HG03108 (cell line): ENCODE results near the gene GADL1.

Experiments used
- ATAC-seq: cut with Tn5 transposase; IDR thresholded peaks from one replicate; pipeline ENCODE4 v1.9.1; 2021; ENCODE audit warnings: moderate library complexity; ENCODE audit not compliant: unreplicated experiment

The GADL1 gene

GRCh38 chr3:30813734-30814133, 80.7 kb downstream of the GADL1 start:
- no peak for ATAC-seq

- no peak for ATAC-seq
Measured at GRCh38 chr3:30811151-30811795, 83.2 kb downstream of the GADL1 start.

GRCh38 chr3:30810625-30811024, 83.8 kb downstream of the GADL1 start:
- ATAC-seq: no peak

DNA sequence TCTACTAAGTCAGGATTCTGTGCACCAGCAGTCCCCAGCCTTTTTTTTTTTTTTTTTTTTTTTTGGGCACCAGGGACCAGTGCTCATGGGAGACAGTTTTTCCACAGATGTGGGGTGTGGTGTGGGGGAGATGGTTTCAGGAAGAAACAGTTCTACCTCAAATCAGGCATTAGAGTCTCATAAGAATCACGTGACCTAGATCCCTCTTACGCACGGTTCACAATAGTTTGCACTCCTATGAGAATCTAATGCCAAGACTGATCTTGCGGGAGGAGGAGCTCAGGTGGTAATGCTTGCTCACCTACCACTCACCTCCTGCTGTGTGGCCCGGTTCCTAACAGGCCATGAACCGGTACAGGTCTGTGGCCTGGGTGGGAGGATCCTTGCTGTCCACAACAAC, 88.8 kb downstream of the GADL1 start:
- ATAC-seq: no peak

DNA sequence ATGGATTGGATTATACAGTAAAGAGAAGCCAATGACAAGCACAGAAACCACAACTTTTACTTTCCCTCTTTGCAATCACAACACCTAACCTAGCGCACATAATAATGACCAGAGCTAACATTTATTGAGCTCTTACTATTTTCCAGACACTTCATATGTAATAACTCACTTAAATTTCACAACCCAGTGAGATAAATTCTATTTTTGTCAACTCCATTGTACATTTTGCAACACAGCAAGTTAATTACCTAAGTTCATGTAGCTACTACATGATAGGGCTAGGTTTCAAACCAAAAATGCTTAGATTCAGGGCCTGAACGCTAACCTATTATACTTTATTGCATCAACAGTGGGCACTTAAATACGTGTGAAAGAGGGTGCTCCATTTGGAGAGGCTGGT, 89.5 kb downstream of the GADL1 start:
- no peak for ATAC-seq

GRCh38 chr3:30795176-30795575, 99.3 kb downstream of the GADL1 start:
- no peak for ATAC-seq

DNA sequence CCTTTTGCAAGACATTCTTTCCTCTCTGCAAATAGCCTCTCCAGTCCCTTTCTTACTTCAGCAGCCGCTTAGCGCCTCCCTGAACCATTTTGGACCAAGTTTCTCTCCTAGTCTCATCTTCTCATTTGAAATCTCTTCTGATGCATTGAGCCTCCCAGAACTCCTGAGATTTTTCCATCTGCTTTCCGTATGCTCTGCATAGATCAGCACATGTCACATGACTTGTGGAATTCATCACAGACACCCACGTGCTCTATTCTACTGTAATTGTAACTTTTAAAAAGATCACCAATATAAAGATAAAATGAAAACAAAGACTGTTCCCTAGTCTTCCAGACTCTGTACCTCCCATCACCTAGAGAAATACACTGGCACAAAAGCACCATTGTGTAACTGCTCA, 100.7 kb downstream of the GADL1 start:
- no peak for ATAC-seq

DNA sequence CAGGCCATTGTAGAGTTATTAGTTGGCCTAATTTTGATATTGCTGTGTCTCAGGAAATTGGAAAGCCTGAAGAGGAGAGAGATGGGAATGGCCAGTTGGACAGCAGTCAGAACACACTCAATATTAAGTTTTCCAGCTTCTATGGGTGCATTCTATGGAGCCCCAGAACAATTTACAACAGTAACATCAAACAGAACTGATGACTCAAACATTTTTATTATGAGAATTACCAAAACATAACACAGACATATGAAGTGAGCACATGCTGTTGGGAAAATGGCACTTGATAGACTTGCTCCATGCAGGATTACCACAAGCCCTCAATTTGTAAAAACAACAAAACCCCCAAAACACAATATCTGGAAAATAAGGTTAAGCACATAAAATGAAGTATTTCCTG, 104.3 kb downstream of the GADL1 start:
- ATAC-seq: no peak

GRCh38 chr3:30786365-30786764, 108.1 kb downstream of the GADL1 start:
- ATAC-seq: no peak

DNA sequence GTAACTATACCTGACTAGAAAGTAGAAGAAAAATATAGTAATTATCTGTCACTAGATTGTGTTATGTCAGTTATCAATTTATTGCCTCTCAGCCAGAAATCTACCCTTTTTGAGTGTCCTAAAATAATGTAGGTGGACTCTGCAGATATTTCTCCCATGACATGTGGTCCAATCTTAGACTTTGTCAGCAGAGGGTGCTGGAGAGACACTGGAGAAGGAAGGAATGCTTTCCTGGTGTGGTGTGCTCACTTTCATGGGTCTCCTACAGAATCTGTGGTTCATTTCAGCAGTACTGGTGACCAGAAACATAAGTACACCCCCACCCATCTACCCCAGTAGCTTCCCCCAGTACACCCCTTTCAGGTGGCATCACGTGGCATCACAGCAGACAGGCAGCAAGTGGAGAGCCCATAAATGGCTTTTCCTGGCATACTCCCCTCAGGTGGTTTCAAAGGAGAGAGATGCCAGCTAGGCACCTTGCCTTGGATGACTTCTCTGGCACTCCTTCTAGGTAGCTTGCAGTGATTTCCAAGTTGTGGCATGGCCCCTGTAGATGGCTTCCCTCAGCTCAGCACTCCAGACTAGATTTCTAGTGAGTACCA, 114.7 kb downstream of the GADL1 start:
- ATAC-seq: no peak

GRCh38 chr3:30778933-30779332, 115.5 kb downstream of the GADL1 start:
- no peak for ATAC-seq

- ATAC-seq: no peak
Measured at GRCh38 chr3:30777426-30778113, 116.9 kb downstream of the GADL1 start.

- ATAC-seq: no peak
Measured at GRCh38 chr3:30776186-30776815, 118.2 kb downstream of the GADL1 start.

GRCh38 chr3:30775040-30775439, 119.4 kb downstream of the GADL1 start:
- no peak for ATAC-seq

DNA sequence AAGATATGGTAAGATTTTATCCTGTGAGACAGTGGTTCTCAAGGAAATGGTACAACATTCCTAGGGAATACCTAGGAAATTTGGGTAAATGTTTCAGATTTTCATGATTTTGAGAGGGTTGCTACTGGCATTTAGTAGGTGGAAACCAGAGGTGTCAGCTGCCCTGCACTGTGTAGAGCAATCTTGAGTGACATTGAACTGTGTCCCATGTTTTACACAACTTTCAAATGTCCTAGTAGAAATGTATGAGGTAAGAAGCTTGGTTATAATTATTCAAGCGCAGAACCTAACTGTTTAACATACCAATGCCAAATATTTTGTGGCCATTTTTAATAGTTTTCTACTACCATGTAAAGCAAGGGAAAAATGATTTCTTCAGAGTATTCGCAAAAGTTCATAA, 120.4 kb downstream of the GADL1 start:
- no peak for ATAC-seq

GRCh38 chr3:30770387-30770786, 124.1 kb downstream of the GADL1 start:
- ATAC-seq: no peak

- no peak for ATAC-seq
Measured at GRCh38 chr3:30768703-30769550, 125.5 kb downstream of the GADL1 start.

DNA sequence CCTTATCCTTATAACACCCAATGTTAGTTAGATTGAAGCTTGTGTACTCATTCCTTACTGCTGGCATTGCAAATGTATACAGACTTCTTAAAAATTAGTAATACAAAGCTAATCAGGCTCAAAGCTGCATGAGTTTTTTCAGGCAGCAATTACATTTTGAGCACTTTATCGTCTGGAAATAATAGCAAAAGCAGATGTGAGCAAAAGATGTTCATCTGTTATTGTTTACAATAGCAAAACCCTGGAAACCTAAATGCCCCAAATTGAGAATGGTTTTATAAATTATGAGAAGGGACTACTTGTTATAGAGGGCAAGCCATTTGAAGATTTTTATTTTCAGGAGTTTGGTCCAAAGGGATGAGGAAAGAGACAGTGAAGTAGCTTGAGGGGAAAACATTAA, 126.4 kb downstream of the GADL1 start:
- no peak for ATAC-seq

GRCh38 chr3:30766522-30766921, 127.9 kb downstream of the GADL1 start:
- ATAC-seq: no peak

DNA sequence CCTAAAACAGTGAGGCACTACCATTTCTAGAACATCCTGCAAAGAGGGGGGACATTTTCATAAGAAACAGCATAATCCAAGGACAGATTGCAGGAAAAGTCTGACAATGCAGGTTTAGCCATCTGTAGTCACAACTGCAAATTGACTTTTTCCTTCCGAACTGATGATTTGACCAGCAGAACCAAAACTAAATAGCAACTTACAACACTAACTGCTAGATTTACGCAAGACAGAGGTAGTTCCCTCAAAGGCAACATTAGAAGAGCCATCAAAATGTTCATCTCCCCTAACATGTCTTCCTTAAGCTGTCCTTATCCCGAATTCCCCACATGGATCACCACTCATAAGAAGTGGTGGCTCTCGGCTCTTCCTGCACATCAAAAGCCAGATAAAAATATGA, 129.6 kb downstream of the GADL1 start:
- ATAC-seq: no peak

DNA sequence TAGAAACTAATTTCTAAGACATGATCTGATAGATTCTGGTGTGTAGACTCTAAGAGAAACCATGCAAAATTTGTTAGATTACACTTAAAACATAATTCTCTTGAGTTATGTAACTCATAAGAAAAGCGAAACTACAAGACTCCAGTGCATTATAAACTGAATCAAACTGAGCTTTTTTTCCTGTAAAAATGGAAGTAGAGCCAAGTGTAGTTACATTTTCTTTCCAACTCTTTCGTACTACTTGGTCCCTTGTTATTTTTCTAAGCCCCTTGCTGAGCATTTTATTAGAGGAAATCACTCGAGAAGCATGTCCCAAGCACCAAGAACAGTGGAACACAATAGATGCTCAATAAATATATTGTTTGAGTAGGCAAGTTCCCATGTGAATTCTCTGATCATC, 130.2 kb downstream of the GADL1 start:
- no peak for ATAC-seq
